H1 (cell line): Measurements from ENCODE around the gene CKM. TPM values are rescaled to one million over a fixed set of nuclear protein-coding genes. Genes with fewer than 3 reads are reported as not detected.

Experiments
- CTCF ChIA-PET: fragments of 300-600 bp; sonication (Branson Sonifier 250); formaldehyde crosslinking; loops from one replicate; lab custom pipeline; 2021; ENCODE audit not compliant: partially characterized antibody; lab: Charles Lee
- POLR2A ChIA-PET: fragments of 300-600 bp; sonication (Branson Sonifier 250); formaldehyde crosslinking; loops from one replicate; lab custom pipeline; 2021; ENCODE audit warnings: inconsistent platforms; ENCODE audit not compliant: partially characterized antibody; lab: Charles Lee
- DNase-seq, 2 experiments: peaks; one replicate each; pipeline versions ENCODE4 v3.0.0 to v3.0.0-alpha.2; 2010 to 2022; ENCODE audit warnings: low spot score in 2 of 2, low read depth in 1 of 2, mixed read lengths in 1 of 2
- FAIRE-seq: peaks from 2 replicates; lab custom pipeline; 2011; peaks lifted over from hg19 to GRCh38; lab: Jason Lieb, UNC
- H2AFZ ChIP-seq: 2 replicates; pipeline ENCODE4 v1.8.1; 2012; ENCODE audit warnings: low read length, inconsistent platforms
- H2AK5ac ChIP-seq: 2 replicates; pipeline ENCODE4 v1.6.1; 2013; ENCODE audit warnings: low read depth, low read length
- H2BK120ac ChIP-seq: replicated peaks from 2 replicates; pipeline ENCODE3; 2013; ENCODE audit warnings: low read depth, low read length, inconsistent platforms
- H2BK12ac ChIP-seq: 2 replicates; pipeline ENCODE4 v1.6.1; 2013; ENCODE audit warnings: low read depth, low read length
- H2BK15ac ChIP-seq: 2 replicates; pipeline ENCODE4 v1.6.1; 2013; ENCODE audit warnings: low read length
- H2BK20ac ChIP-seq: 2 replicates; pipeline ENCODE4 v1.6.1; 2013; ENCODE audit warnings: low read length
- H2BK5ac ChIP-seq: 2 replicates; pipeline ENCODE4 v1.6.1; 2013; ENCODE audit warnings: low read depth, low read length
- H3K14ac ChIP-seq: 2 replicates; pipeline ENCODE4 v1.6.1; 2013; ENCODE audit warnings: inconsistent platforms; ENCODE audit not compliant: insufficient read length
- H3K18ac ChIP-seq: 2 replicates; pipeline ENCODE4 v1.6.1; 2013; ENCODE audit warnings: low read length; ENCODE audit errors: extremely low read depth
- H3K23ac ChIP-seq: 2 replicates; pipeline ENCODE4 v1.6.1; 2013; ENCODE audit warnings: inconsistent platforms; ENCODE audit not compliant: insufficient read length
- H3K23me2 ChIP-seq: 2 replicates; pipeline ENCODE4 v1.6.1; 2013; ENCODE audit warnings: low read depth, low read length
- H3K27ac ChIP-seq: 2 replicates; pipeline ENCODE4 v1.6.1; 2011; ENCODE audit warnings: low read depth, low read length, inconsistent platforms
- H3K27me3 ChIP-seq, 4 experiments: replicated peaks in 1 of 4; 1 replicate in 1 of 4; 2 replicates in 3 of 4; pipeline versions ENCODE4 v1.6.1 to v1.8.1; 2011 to 2013; ENCODE audit warnings: low read length in 3 of 4, mild to moderate bottlenecking in 3 of 4, inconsistent platforms in 2 of 4, mixed read lengths in 2 of 4, moderate library complexity in 1 of 4; ENCODE audit not compliant: control insufficient read depth in 3 of 4, insufficient read depth in 3 of 4; ENCODE audit errors: extremely low read depth in 1 of 4
- H3K36me3 ChIP-seq, 4 experiments: 2 replicates each; pipeline versions ENCODE4 v1.6.1 to v1.8.1; 2011 to 2013; ENCODE audit warnings: mild to moderate bottlenecking in 4 of 4, low read length in 3 of 4, moderate library complexity in 2 of 4, control low read depth in 1 of 4, inconsistent platforms in 1 of 4; ENCODE audit not compliant: insufficient read depth in 4 of 4, control insufficient read depth in 2 of 4
- H3K4ac ChIP-seq: replicated peaks from 2 replicates; pipeline ENCODE3; 2013; ENCODE audit warnings: low read length, low read depth, mixed read lengths, inconsistent platforms; ENCODE audit not compliant: insufficient read length
- H3K4me1 ChIP-seq, 4 experiments: replicated peaks in 1 of 4; 1 replicate in 1 of 4; 2 replicates in 3 of 4; pipeline versions ENCODE4 v1.6.1 to v1.8.1; 2011 to 2013; ENCODE audit warnings: low read length in 3 of 4, inconsistent platforms in 2 of 4, mixed read lengths in 1 of 4; ENCODE audit not compliant: insufficient read depth in 4 of 4, control insufficient read depth in 3 of 4
- H3K4me2 ChIP-seq, 2 experiments: 2 replicates each; pipeline versions ENCODE4 v1.6.1 to v1.8.1; 2011 to 2013; ENCODE audit warnings: low read depth in 2 of 2, low read length in 2 of 2, control low read depth in 1 of 2, inconsistent platforms in 1 of 2, mild to moderate bottlenecking in 1 of 2; ENCODE audit not compliant: insufficient read depth in 1 of 2
- H3K4me3 ChIP-seq, 4 experiments: fragments of 200-600, 300-600 bp in 1 of 4; sonication (generic), shearing (Covaris generic), sonication (Bioruptor Twin) in 1 of 4; 2 replicates each; pipeline versions ENCODE4 v1.5.1 to v1.8.1; 2011 to 2016; ENCODE audit warnings: low read length in 4 of 4, low read depth in 3 of 4, control low read depth in 2 of 4, inconsistent platforms in 2 of 4, mild to moderate bottlenecking in 2 of 4, mixed read lengths in 1 of 4, moderate library complexity in 1 of 4; ENCODE audit not compliant: insufficient read depth in 2 of 4; ENCODE audit errors: extremely low read depth in 1 of 4
- H3K56ac ChIP-seq: replicated peaks from 2 replicates; pipeline ENCODE3; 2013; ENCODE audit warnings: low read depth, mild to moderate bottlenecking, mixed read lengths, low read length, inconsistent platforms; ENCODE audit not compliant: insufficient read length
- H3K79me1 ChIP-seq: 2 replicates; pipeline ENCODE4 v1.6.1; 2013; ENCODE audit warnings: low read depth, low read length, control low read depth
- H3K79me2 ChIP-seq, 2 experiments: 2 replicates each; pipeline versions ENCODE4 v1.6.1 to v1.8.1; 2012 to 2013; ENCODE audit warnings: low read length in 2 of 2, mild to moderate bottlenecking in 2 of 2, inconsistent platforms in 1 of 2; ENCODE audit not compliant: insufficient read depth in 2 of 2, control insufficient read depth in 1 of 2
- H3K9ac ChIP-seq, 4 experiments: replicated peaks in 1 of 4; 1 replicate in 1 of 4; 2 replicates in 3 of 4; pipeline versions ENCODE4 v1.6.1 to v1.8.1; 2011 to 2013; ENCODE audit warnings: low read depth in 3 of 4, low read length in 3 of 4, control low read depth in 2 of 4, mild to moderate bottlenecking in 2 of 4, moderate library complexity in 2 of 4, inconsistent platforms in 1 of 4; ENCODE audit errors: extremely low read depth in 1 of 4
- H3K9me3 ChIP-seq, 2 experiments: 2 replicates each; pipeline versions ENCODE4 v1.6.1 to v1.8.1; 2012 to 2013; ENCODE audit warnings: mild to moderate bottlenecking in 2 of 2, moderate library complexity in 2 of 2, control low read depth in 1 of 2, inconsistent platforms in 1 of 2, low read depth in 1 of 2, low read length in 1 of 2, mixed read lengths in 1 of 2; ENCODE audit not compliant: insufficient read depth in 2 of 2
- H4K20me1 ChIP-seq, 2 experiments: replicated peaks in 1 of 2; 2 replicates each; pipeline versions ENCODE3 to v1.8.1; 2011 to 2013; ENCODE audit warnings: inconsistent platforms in 2 of 2, low read length in 2 of 2, mild to moderate bottlenecking in 1 of 2; ENCODE audit not compliant: insufficient read depth in 2 of 2, control insufficient read depth in 1 of 2
- H4K5ac ChIP-seq: 2 replicates; pipeline ENCODE4 v1.6.1; 2013; ENCODE audit warnings: low read length, low read depth, mixed read lengths, inconsistent platforms; ENCODE audit not compliant: insufficient read length
- H4K8ac ChIP-seq: 2 replicates; pipeline ENCODE4 v1.8.0; 2013; ENCODE audit warnings: mild to moderate bottlenecking, moderate library complexity, low read length, inconsistent platforms; ENCODE audit not compliant: insufficient read depth; ENCODE audit errors: extremely low read depth
- H4K91ac ChIP-seq: replicated peaks from 2 replicates; pipeline ENCODE3; 2013; ENCODE audit warnings: low read length, mixed read lengths, inconsistent platforms; ENCODE audit not compliant: insufficient read length
- PHF8 ChIP-seq: fragments of 200-600 bp; sonication (generic); conservative IDR thresholded peaks from 2 replicates; pipeline ENCODE4 v1.7.1; 2012; ENCODE audit warnings: low read depth, mild to moderate bottlenecking, inconsistent platforms, low read length, moderate library complexity
- RAD21 ChIP-seq, 2 experiments: IDR thresholded peaks in 1 of 2; conservative IDR thresholded peaks in 1 of 2; 2 replicates each; pipeline ENCODE4 v1.6.1; 2011; ENCODE audit warnings: low read depth in 2 of 2, low read length in 2 of 2, improper control_type of control experiment in 1 of 2, inconsistent platforms in 1 of 2, mild to moderate bottlenecking in 1 of 2, moderate library complexity in 1 of 2
- WGBS, 2 experiments: shearing (Covaris generic) in 1 of 2; methylation state at CpG; one replicate each; pipeline versions ENCODE4 v1.1.6 to v1.1.7; 2013 to 2015; ENCODE audit warnings: low lambda C conversion rate in 2 of 2, mixed read lengths in 2 of 2, inconsistent platforms in 1 of 2, low coverage in 1 of 2, missing lambda C conversion rate in 1 of 2; ENCODE audit not compliant: insufficient replicate concordance in 2 of 2, insufficient coverage in 1 of 2, insufficient read length in 1 of 2; ENCODE audit errors: extremely low coverage in 1 of 2, missing lambda C conversion rate in 1 of 2; 5-methylcytosine and 5-hydroxymethylcytosine counted together
- polyA plus RNA-seq, 7 experiments: library from polyadenylated mRNA; depleted of rRNA in 3 of 7; stranded (reverse) in 5 of 7; unstranded in 2 of 7; fragments of >200 nt in 5 of 7; fragments of 200-250 nt in 2 of 7; gene quantifications; 1 replicate in 5 of 7; 2 replicates in 1 of 7; 4 replicates in 1 of 7; pipeline versions ENCODE4 v1.2.1 to v1.2.3, GENCODE V29; 2011 to 2013; ENCODE audit warnings: missing spikeins in 2 of 7, mixed read lengths in 2 of 7
- total RNA-seq: library from RNA; stranded (reverse); fragmentation: NEBNext Ultra II Directional; extraction: Animal tissue kit (Norgen Biotek cat#: 25700); gene quantifications from 2 replicates; pipeline ENCODE4 v1.2.1, GENCODE V29; 2021
- TF ChIP-seq, protein P1 (sequence below), 3 experiments: IDR thresholded peaks; 1 replicate in 2 of 3; 2 replicates in 1 of 3; pipeline versions ENCODE4 v1.5.1 to v1.6.1; 2011; ENCODE audit warnings: low read length in 3 of 3, mild to moderate bottlenecking in 3 of 3, inconsistent platforms in 2 of 3, low read depth in 1 of 3, moderate library complexity in 1 of 3; ENCODE audit not compliant: insufficient read depth in 1 of 3; ENCODE audit errors: control extremely low read depth in 1 of 3

Gene CKM
- total and polyA plus RNA-seq, 2 of the 8 experiments (the other 6 are each of a cell fraction or from before 2014, with no cell fraction given) = 0.08 TPM; not detected in 1

GRCh38 chr19:45368737-45369340, 46.2 kb upstream of the CKM start:
- no peak overlapping the region for H4K5ac ChIP-seq
- H3K27ac ChIP-seq = no peak overlapping the region
- H3K4me3 ChIP-seq = peak overlapping the region in 2 of 4 experiments; percentile 2 to 93; a peak in 2 of 8 replicates
- ChIA-PET CTCF (interaction anchor here (0.5 to 2.5 kb wide), 10 partner anchors 13 to 295 kb away, joined by 3 to 9 read pairs (median 4); partner anchors contain the start of gene PPP1R13L), POLR2A (interaction anchor here (0.7 to 5.8 kb wide), 7 partner anchors 8 to 80 kb away, joined by 3 to 36 read pairs (median 5); no protein-coding TSS in a partner anchor)
- H2BK120ac ChIP-seq = no peak overlapping the region
- 0 out of 2 replicates have a peak, but pooled peaks cover 2% of the 10 kb centered on the region for H3K23me2 ChIP-seq
- H4K8ac ChIP-seq = no peak overlapping the region
- WGBS, 2 experiments = 89% methylated on average over 11 of the region's 11 CpGs; no CpG with 5 or more reads in 1 of the 2 experiments
- H3K9ac ChIP-seq = 0 out of 7 replicates have a peak overlapping the region, but pooled peaks of 1 of the 4 experiments have one; percentile 32
- H3K14ac ChIP-seq = no peak overlapping the region
- H3K4me2 ChIP-seq = peak overlapping the region; percentile 29 to 86
- H3K4me1 ChIP-seq = peaks cover 0 to 3% (median 0%) of the 10 kb centered on the region in 4 experiments; a peak in 4 of 7 replicates
- no peak overlapping the region for H3K18ac ChIP-seq
- peaks cover 6% of the 10 kb centered on the region; the same call in 1 of the 2 replicates for H3K79me1 ChIP-seq
- H3K36me3 ChIP-seq = peaks cover 3 to 34% (median 14%) of the 10 kb centered on the region in 4 experiments; a peak in 6 of 8 replicates
- H2BK20ac ChIP-seq = no peak overlapping the region
- no peak overlapping the region for H2BK12ac ChIP-seq
- H4K20me1 ChIP-seq = peaks cover 5 to 13% of the 10 kb centered on the region in 2 experiments
- no peak overlapping the region for H2BK5ac ChIP-seq
- H3K23ac ChIP-seq = no peak overlapping the region
- no peak for DNase-seq
- H2AK5ac ChIP-seq = no peak overlapping the region
- H3K9me3 ChIP-seq = no peaks in the 10 kb centered on the region
- H3K56ac ChIP-seq = no peak overlapping the region
- no peak overlapping the region for H2AFZ ChIP-seq
- H3K27me3 ChIP-seq = no peaks in the 10 kb centered on the region
- no peak overlapping the region for H4K91ac ChIP-seq
- H3K79me2 ChIP-seq = peaks cover 0 to 14% of the 10 kb centered on the region in 2 experiments; a peak in 1 of 4 replicates
- H2BK15ac ChIP-seq = no peak overlapping the region
- H3K4ac ChIP-seq = no peak overlapping the region
- TF ChIP-seq RAD21 (IDR thresholded peaks at IDR 0.05 in 1 of 2, conservative IDR thresholded peaks at IDR 0.05 in 1 of 2; ENCODE audit: low read depth in 2 of 2, low read length in 2 of 2) = peak; percentile 16 to 35; a peak in 2 of 4 replicates
- TF ChIP-seq, protein P1, sequence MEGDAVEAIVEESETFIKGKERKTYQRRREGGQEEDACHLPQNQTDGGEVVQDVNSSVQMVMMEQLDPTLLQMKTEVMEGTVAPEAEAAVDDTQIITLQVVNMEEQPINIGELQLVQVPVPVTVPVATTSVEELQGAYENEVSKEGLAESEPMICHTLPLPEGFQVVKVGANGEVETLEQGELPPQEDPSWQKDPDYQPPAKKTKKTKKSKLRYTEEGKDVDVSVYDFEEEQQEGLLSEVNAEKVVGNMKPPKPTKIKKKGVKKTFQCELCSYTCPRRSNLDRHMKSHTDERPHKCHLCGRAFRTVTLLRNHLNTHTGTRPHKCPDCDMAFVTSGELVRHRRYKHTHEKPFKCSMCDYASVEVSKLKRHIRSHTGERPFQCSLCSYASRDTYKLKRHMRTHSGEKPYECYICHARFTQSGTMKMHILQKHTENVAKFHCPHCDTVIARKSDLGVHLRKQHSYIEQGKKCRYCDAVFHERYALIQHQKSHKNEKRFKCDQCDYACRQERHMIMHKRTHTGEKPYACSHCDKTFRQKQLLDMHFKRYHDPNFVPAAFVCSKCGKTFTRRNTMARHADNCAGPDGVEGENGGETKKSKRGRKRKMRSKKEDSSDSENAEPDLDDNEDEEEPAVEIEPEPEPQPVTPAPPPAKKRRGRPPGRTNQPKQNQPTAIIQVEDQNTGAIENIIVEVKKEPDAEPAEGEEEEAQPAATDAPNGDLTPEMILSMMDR (IDR thresholded peaks at IDR 0.05; ENCODE audit: control extremely low read depth in 1 of 3, insufficient read depth in 1 of 3, low read depth in 1 of 3, low read length in 3 of 3) = peak; percentile 23 to 37 (median 26); a peak in 3 of 4 replicates
- TF ChIP-seq PHF8 = no peak
- no peak for FAIRE-seq
